Choroid plexus epithelial cell (primary cell): ENCODE measurements around the gene FSTL4.

Source experiments
- DNase-seq: peaks from one replicate; pipeline ENCODE4 v3.0.0-alpha.2; 2010; ENCODE audit warnings: low read depth
- H3K4me3 ChIP-seq: 2 replicates; pipeline ENCODE4 v1.5.1; 2011; ENCODE audit warnings: low read depth, mild to moderate bottlenecking, control low read depth, low read length, moderate library complexity
- CTCF ChIP-seq: conservative IDR thresholded peaks from 2 replicates; pipeline ENCODE4 v1.5.1; 2011; ENCODE audit warnings: low read depth, mild to moderate bottlenecking, control low read depth, inconsistent platforms, low read length, moderate library complexity

Gene FSTL4

GRCh38 chr5:133430095-133430494 is 182.2 kb downstream of the FSTL4 start:
- H3K4me3 ChIP-seq = no peak overlapping the region
- DNase-seq = no peak
- no peak for TF ChIP-seq CTCF

- no peak overlapping the region for H3K4me3 ChIP-seq
- DNase-seq = no peak
- TF ChIP-seq CTCF = no peak
Measured at GRCh38 chr5:133429046-133429445, 183.3 kb downstream of the FSTL4 start.

GRCh38 chr5:133428072-133428660 is 184.2 kb downstream of the FSTL4 start:
- no peak for DNase-seq

DNA sequence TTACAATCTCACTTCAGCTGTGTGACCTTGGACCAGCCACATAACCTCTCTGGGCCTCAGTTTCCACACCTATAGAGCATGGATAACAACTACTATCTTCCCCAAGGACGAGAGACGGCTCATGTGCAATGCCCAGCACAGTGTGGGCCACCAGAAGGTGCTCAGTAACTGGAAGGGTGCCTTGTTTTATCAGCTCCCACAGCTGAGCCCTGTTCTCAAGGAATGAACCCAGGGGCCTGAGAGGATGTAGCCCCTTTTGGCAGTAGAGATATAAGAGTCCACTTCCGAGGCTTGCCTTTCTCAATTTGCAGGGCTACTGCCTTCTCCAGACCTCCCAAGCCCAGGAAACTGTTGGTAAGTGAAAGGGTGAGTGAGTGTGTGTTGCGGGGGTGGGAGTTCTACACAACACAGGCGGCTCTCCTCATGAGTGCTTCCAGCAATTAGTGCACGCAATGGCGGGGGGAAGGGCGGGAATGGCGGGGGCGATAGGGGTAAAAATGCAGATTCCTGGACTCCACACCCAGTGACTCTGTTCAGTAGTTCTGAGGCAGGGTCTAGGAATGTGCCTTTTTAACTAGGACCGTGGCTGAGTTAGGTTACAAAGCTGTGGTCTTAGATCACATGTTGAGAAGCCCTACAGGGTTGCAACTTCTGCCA is 185.1 kb downstream of the FSTL4 start:
- TF ChIP-seq CTCF = no peak
- no peak for DNase-seq
- H3K4me3 ChIP-seq = no peak overlapping the region

More at GRCh38 chr5:133428072-133428660, 184.2 kb downstream of the FSTL4 start:
- no peak overlapping the region for H3K4me3 ChIP-seq
- TF ChIP-seq CTCF = no peak

DNA sequence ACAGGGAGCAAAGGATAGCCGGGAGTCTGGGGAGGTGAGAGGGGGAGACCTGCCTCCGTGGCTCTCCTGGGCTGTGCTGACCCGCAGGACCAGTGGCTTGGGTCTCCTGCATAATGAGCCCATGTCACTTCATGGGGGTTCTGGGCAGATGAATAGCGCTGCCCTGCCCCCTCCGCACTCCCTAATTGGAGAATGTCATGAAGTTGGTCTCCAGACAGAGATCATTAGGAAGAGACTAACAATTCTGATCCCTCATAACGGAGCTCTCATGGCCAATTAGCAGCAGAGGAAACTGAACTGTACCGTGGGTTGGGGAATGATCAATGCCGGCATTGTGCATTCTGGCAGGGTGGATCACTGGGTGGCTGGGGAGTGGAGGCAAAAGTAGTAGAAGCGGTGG is 186.1 kb downstream of the FSTL4 start:
- TF ChIP-seq CTCF = no peak
- DNase-seq = no peak
- no peak overlapping the region for H3K4me3 ChIP-seq

DNA sequence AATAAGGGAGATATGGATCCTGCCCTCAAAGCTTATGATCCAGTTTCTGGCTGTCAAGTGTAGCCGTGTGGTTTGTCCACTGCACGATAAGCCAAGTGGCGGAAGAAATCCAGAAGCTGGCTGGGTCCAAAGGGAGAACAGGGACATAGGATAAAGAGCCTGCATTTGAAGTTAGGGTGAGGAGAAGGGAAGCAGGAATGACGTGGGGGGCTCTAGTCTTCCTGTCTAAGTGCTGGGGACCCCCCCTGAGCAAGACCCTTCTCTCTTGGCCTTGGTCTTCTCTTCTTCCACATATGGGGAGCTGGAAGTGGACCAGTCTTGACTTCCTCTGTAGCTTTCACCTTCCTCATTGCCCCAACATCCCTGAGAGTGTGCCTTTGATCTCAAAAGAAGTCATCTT is 186.6 kb downstream of the FSTL4 start:
- DNase-seq = no peak
- no peak overlapping the region for H3K4me3 ChIP-seq
- TF ChIP-seq CTCF = no peak

GRCh38 chr5:133425222-133425621 is 187.1 kb downstream of the FSTL4 start:
- H3K4me3 ChIP-seq = no peak overlapping the region
- no peak for DNase-seq
- no peak for TF ChIP-seq CTCF
